GM18951 (cell line): ENCODE measurements around the gene SRGAP2C.
"Not testable (repeated sequence)": the region's sequence is repeated elsewhere in the genome, so short reads cannot be mapped to it uniquely, and the experiment has no call there.

Experiments used
- POLR2A ChIP-seq: IDR thresholded peaks from 4 replicates; pipeline ENCODE4 v1.6.1; 2011; ENCODE audit warnings: mild to moderate bottlenecking; ENCODE audit not compliant: insufficient read length, insufficient read depth; ENCODE audit errors: extremely low read depth
- in situ Hi-C: fragments of 300-500 bp; cut with MboI; formaldehyde crosslinking; loops from one replicate; pipeline ENCODE4 v1.12.0; 2022; ENCODE audit warnings: low sequenced_read_pairs, mixed read lengths, inconsistent platforms; ENCODE audit not compliant: unreplicated experiment

The SRGAP2C gene

GRCh38 chr1:121184290-121185127, at the start of gene SRGAP2C, which contains the start of gene FAM72B:
Gene SRGAP2C, plus strand, starts transcription at chr1:121184975. Its CDS starts 2,472 bp downstream, at chr1:121187447.
Gene FAM72B, minus strand, starts transcription at chr1:121184340. Its CDS starts 851 bp downstream, at chr1:121183489.
- in situ Hi-C loops: not testable (repeated sequence)
- peak; percentile 32 for TF ChIP-seq POLR2A

- in situ Hi-C loops: not testable (repeated sequence)
Observed at GRCh38 chr1:121140393-121140792, 44.4 kb upstream of the SRGAP2C start.

- in situ Hi-C loops: not testable (repeated sequence)
Observed at GRCh38 chr1:121148489-121149190, 36.1 kb upstream of the SRGAP2C start.

- in situ Hi-C loops: not testable (repeated sequence)
Observed at GRCh38 chr1:121151294-121151693, 33.5 kb upstream of the SRGAP2C start.

GRCh38 chr1:121152788-121153187, 32.0 kb upstream of the SRGAP2C start:
- in situ Hi-C loops: not testable (repeated sequence)

GRCh38 chr1:121154811-121155210, 30.0 kb upstream of the SRGAP2C start:
- in situ Hi-C loops: not testable (repeated sequence)

GRCh38 chr1:121155671-121156358, 29.0 kb upstream of the SRGAP2C start:
- in situ Hi-C loops: not testable (repeated sequence)

- in situ Hi-C loops: not testable (repeated sequence)
Observed at GRCh38 chr1:121156958-121157603, 27.7 kb upstream of the SRGAP2C start.

GRCh38 chr1:121157609-121158008, 27.2 kb upstream of the SRGAP2C start:
- in situ Hi-C loops: not testable (repeated sequence)

GRCh38 chr1:121160118-121160517, 24.7 kb upstream of the SRGAP2C start:
- in situ Hi-C loops: not testable (repeated sequence)

GRCh38 chr1:121161199-121161901, 23.4 kb upstream of the SRGAP2C start:
- in situ Hi-C loops: not testable (repeated sequence)

GRCh38 chr1:121163850-121164757, 20.7 kb upstream of the SRGAP2C start:
- in situ Hi-C loops: not testable (repeated sequence)

- in situ Hi-C loops: not testable (repeated sequence)
Observed at GRCh38 chr1:121165296-121165695, 19.5 kb upstream of the SRGAP2C start.

- in situ Hi-C loops: not testable (repeated sequence)
Observed at GRCh38 chr1:121167225-121167738, 17.5 kb upstream of the SRGAP2C start.

- in situ Hi-C loops: not testable (repeated sequence)
Observed at GRCh38 chr1:121168152-121168668, 16.6 kb upstream of the SRGAP2C start.

- in situ Hi-C loops: not testable (repeated sequence)
Observed at GRCh38 chr1:121176649-121177048, 8.1 kb upstream of the SRGAP2C start.

GRCh38 chr1:121178197-121178596, 6.6 kb upstream of the SRGAP2C start:
- in situ Hi-C loops: not testable (repeated sequence)

- in situ Hi-C loops: not testable (repeated sequence)
Observed at GRCh38 chr1:121183867-121184266, 908 bp upstream of the SRGAP2C start.
